CD4-positive, alpha-beta T cell treated with Interleukin-1 beta for 1 hour (primary cell): ENCODE data around the gene CALML5.

Source experiments
- DNase-seq, 2 donors: peaks; one replicate each; pipeline ENCODE4 v3.0.0-alpha.2; 2020 to 2022

Gene CALML5

GRCh38 chr10:5460468-5461202 is 38.7 kb downstream of the CALML5 start:
- no peak for DNase-seq

- DNase-seq: no peak
Observed at GRCh38 chr10:5458949-5459747, 40.2 kb downstream of the CALML5 start.

- DNase-seq: no peak
Observed at GRCh38 chr10:5458425-5458824, 40.9 kb downstream of the CALML5 start.

GRCh38 chr10:5457741-5458140 is 41.6 kb downstream of the CALML5 start:
- DNase-seq: peak in 1 of 2 donors; percentile 14

GRCh38 chr10:5456563-5456962 is 42.8 kb downstream of the CALML5 start:
- DNase-seq: no peak

- no peak for DNase-seq
Observed at GRCh38 chr10:5453749-5454489, 45.5 kb downstream of the CALML5 start.

- no peak for DNase-seq
Observed at GRCh38 chr10:5450605-5451384, 48.6 kb downstream of the CALML5 start.

- no peak for DNase-seq
Observed at GRCh38 chr10:5449823-5450222, 49.5 kb downstream of the CALML5 start.

- DNase-seq: no peak
Observed at GRCh38 chr10:5449227-5449626, 50.1 kb downstream of the CALML5 start.
